H1 (cell line): ENCODE data around the gene ANO2. TPM values are rescaled to one million over a fixed set of nuclear protein-coding genes. Genes with fewer than 3 reads are reported as not detected.
A peak's percentile ranks its signal among the peaks of the same experiment; 100 is the strongest.

ENCODE experiments used
- ASH2L ChIP-seq: fragments of 200-600, 300-600 bp; sonication (generic); IDR thresholded peaks from one replicate; pipeline ENCODE4 v1.7.1; 2017; ENCODE audit warnings: low read length
- CTCF ChIP-seq, 3 experiments: IDR thresholded peaks; 1 replicate in 2 of 3; 2 replicates in 1 of 3; pipeline versions ENCODE4 v1.5.1 to v1.6.1; 2011; ENCODE audit warnings: low read length in 3 of 3, mild to moderate bottlenecking in 3 of 3, inconsistent platforms in 2 of 3, low read depth in 1 of 3, moderate library complexity in 1 of 3; ENCODE audit not compliant: insufficient read depth in 1 of 3; ENCODE audit errors: control extremely low read depth in 1 of 3
- EGR1 ChIP-seq: IDR thresholded peaks from 2 replicates; pipeline ENCODE4 v1.6.1; 2011; ENCODE audit warnings: low read depth, low read length, borderline replicate concordance
- EP300 ChIP-seq, 2 experiments: IDR thresholded peaks; 1 replicate in 1 of 2; 2 replicates in 1 of 2; pipeline ENCODE4 v1.6.1; 2011 to 2012; ENCODE audit warnings: low read depth in 2 of 2, low read length in 2 of 2, mild to moderate bottlenecking in 2 of 2, borderline replicate concordance in 1 of 2, inconsistent platforms in 1 of 2, moderate library complexity in 1 of 2
- GABPA ChIP-seq: IDR thresholded peaks from 2 replicates; pipeline ENCODE4 v1.6.1; 2011; ENCODE audit warnings: mild to moderate bottlenecking, low read length, moderate library complexity, borderline replicate concordance; ENCODE audit not compliant: insufficient read depth
- HDAC2 ChIP-seq, 2 experiments: fragments of 300-600 bp in 1 of 2; sonication (generic) in 1 of 2; IDR thresholded peaks; 2 replicates each; pipeline ENCODE4 v1.6.1; 2011 to 2012; ENCODE audit warnings: low read depth in 2 of 2, low read length in 2 of 2, mild to moderate bottlenecking in 2 of 2, moderate library complexity in 2 of 2, borderline replicate concordance in 1 of 2, inconsistent platforms in 1 of 2
- KDM1A ChIP-seq: fragments of 200-600, 300-600 bp; sonication (generic); IDR thresholded peaks from 2 replicates; pipeline ENCODE4 v1.7.1; 2016; ENCODE audit warnings: mild to moderate bottlenecking, low read length, borderline replicate concordance
- MAFK ChIP-seq: IDR thresholded peaks from 2 replicates; pipeline ENCODE4 v1.6.1; 2012; ENCODE audit warnings: low read depth, mild to moderate bottlenecking, improper control_type of control experiment, low read length
- MAX ChIP-seq: IDR thresholded peaks from 2 replicates; pipeline ENCODE4 v1.6.1; 2012; ENCODE audit warnings: inconsistent platforms
- NANOG ChIP-seq: IDR thresholded peaks from 2 replicates; pipeline ENCODE4 v1.6.1; 2011; ENCODE audit warnings: low read length, low read depth, mild to moderate bottlenecking, inconsistent platforms; ENCODE audit not compliant: insufficient read depth, poor library complexity, severe bottlenecking
- POU5F1 ChIP-seq: IDR thresholded peaks from 2 replicates; pipeline ENCODE4 v1.6.1; 2011; ENCODE audit warnings: low read depth, mild to moderate bottlenecking, low read length, moderate library complexity
- RNF2 ChIP-seq: fragments of 200-900, 300-1000 bp; sonication (generic); IDR thresholded peaks from 2 replicates; pipeline ENCODE4 v1.7.1; 2016; ENCODE audit warnings: borderline replicate concordance, low read depth, mild to moderate bottlenecking, antibody characterized with exemption, low read length; ENCODE audit not compliant: poor library complexity, severe bottlenecking; ENCODE audit errors: missing control alignments
- SIN3A ChIP-seq, 2 experiments: IDR thresholded peaks in 1 of 2; conservative IDR thresholded peaks in 1 of 2; 2 replicates each; pipeline ENCODE4 v1.6.1; 2011 to 2012; ENCODE audit warnings: low read length in 2 of 2, improper control_type of control experiment in 1 of 2, low read depth in 1 of 2, mild to moderate bottlenecking in 1 of 2
- SP4 ChIP-seq: IDR thresholded peaks from 2 replicates; pipeline ENCODE4 v1.6.1; 2012; ENCODE audit warnings: low read length, inconsistent platforms
- TAF7 ChIP-seq: optimal IDR thresholded peaks from 2 replicates; pipeline ENCODE3; 2011; ENCODE audit warnings: low read depth, mild to moderate bottlenecking, inconsistent platforms, low read length, moderate library complexity, borderline replicate concordance
- TBP ChIP-seq: IDR thresholded peaks from 2 replicates; pipeline ENCODE4 v1.6.1; 2011; ENCODE audit warnings: low read depth, low read length, improper control_type of control experiment
- TCF12 ChIP-seq: IDR thresholded peaks from 2 replicates; pipeline ENCODE4 v1.6.1; 2011; ENCODE audit warnings: low read depth, mild to moderate bottlenecking, low read length
- TEAD4 ChIP-seq: IDR thresholded peaks from 2 replicates; pipeline ENCODE4 v1.6.1; 2012; ENCODE audit warnings: low read depth, low read length, inconsistent platforms, mixed read lengths
- YY1 ChIP-seq: IDR thresholded peaks from 2 replicates; pipeline ENCODE4 v1.6.1; 2011; ENCODE audit warnings: low read depth, mild to moderate bottlenecking, low read length
- polyA plus RNA-seq, 7 experiments: library from polyadenylated mRNA; depleted of rRNA in 3 of 7; stranded (reverse) in 5 of 7; unstranded in 2 of 7; fragments of >200 nt in 5 of 7; fragments of 200-250 nt in 2 of 7; gene quantifications; 1 replicate in 5 of 7; 2 replicates in 1 of 7; 4 replicates in 1 of 7; pipeline versions ENCODE4 v1.2.1 to v1.2.3, GENCODE V29; 2011 to 2013; ENCODE audit warnings: missing spikeins in 2 of 7, mixed read lengths in 2 of 7
- total RNA-seq: library from RNA; stranded (reverse); fragmentation: NEBNext Ultra II Directional; extraction: Animal tissue kit (Norgen Biotek cat#: 25700); gene quantifications from 2 replicates; pipeline ENCODE4 v1.2.1, GENCODE V29; 2021

Gene ANO2
- total and polyA plus RNA-seq, 2 of the 8 experiments (the other 6 are each of a cell fraction or from before 2014, with no cell fraction given) = 1.9 to 5.5 TPM

GRCh38 chr12:5964913-5965900 is 20.1 kb upstream of the ANO2 start (continued):
- no peak for TF ChIP-seq YY1
- no peak for TF ChIP-seq EGR1
- no peak for TF ChIP-seq ASH2L
- TF ChIP-seq SP4 = no peak
- TF ChIP-seq GABPA = no peak
- no peak for TF ChIP-seq TBP
- TF ChIP-seq EP300 (IDR thresholded peaks at IDR 0.05; ENCODE audit: borderline replicate concordance in 1 of 2, low read depth in 2 of 2, low read length in 2 of 2) = no peak
- TF ChIP-seq KDM1A = no peak
- TF ChIP-seq NANOG = no peak
- TF ChIP-seq SIN3A (conservative IDR thresholded peaks at IDR 0.05 in 1 of 2, IDR thresholded peaks at IDR 0.05 in 1 of 2; ENCODE audit: low read depth in 1 of 2, low read length in 2 of 2) = no peak
- TF ChIP-seq MAFK = no peak
- no peak for TF ChIP-seq RNF2
- no peak for TF ChIP-seq TAF7
- no peak for TF ChIP-seq CTCF (IDR thresholded peaks at IDR 0.05; ENCODE audit: control extremely low read depth in 1 of 3, insufficient read depth in 1 of 3, low read depth in 1 of 3, low read length in 3 of 3)
- 0 out of 2 replicates have a peak, but pooled peaks have one; percentile 21 for TF ChIP-seq TCF12
- TF ChIP-seq POU5F1 = no peak
- TF ChIP-seq TEAD4 = no peak
- 0 out of 2 replicates have a peak, but pooled peaks have one; percentile 30 for TF ChIP-seq MAX
- TF ChIP-seq HDAC2 (IDR thresholded peaks at IDR 0.05; ENCODE audit: borderline replicate concordance in 1 of 2, low read depth in 2 of 2, low read length in 2 of 2) = no peak
